Epithelial cell of esophagus (primary cell): ENCODE results near the gene UTP4.

Experiments
- DNase-seq: peaks from one replicate; pipeline ENCODE4 v3.0.0; 2010; ENCODE audit warnings: low read depth
- H3K4me3 ChIP-seq: 2 replicates; pipeline ENCODE4 v1.5.1; 2011; ENCODE audit warnings: mild to moderate bottlenecking, low read length, control low read depth
- TF ChIP-seq, protein P1 (sequence below): IDR thresholded peaks from 2 replicates; pipeline ENCODE4 v1.5.1; 2011; ENCODE audit warnings: low read depth, mild to moderate bottlenecking, low read length, control low read depth, inconsistent platforms; ENCODE audit not compliant: insufficient read depth; ENCODE audit errors: missing control alignments

UTP4 gene

DNA sequence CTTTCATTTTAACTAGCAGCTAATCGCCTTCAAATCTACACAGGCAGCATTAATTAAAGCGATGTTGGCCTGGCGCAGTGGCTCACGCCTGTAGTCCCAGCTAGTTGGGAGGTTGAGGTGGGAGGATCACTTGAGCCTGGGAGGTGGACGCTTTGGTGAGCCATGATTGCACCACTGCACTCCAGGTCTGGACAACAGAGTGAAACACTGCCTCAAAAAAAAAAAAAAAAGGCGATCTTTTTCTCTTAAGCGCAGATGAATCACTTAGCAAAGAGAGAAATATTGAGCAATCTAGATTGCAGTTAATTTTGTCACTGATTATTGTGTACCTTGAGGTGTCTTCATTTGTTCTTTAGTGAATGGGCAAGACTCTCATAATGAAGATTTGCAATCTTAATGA, 66.9 kb downstream of the UTP4 start:
- peak; percentile 90 for DNase-seq
- no peak overlapping the region for H3K4me3 ChIP-seq
- TF ChIP-seq, protein P1, sequence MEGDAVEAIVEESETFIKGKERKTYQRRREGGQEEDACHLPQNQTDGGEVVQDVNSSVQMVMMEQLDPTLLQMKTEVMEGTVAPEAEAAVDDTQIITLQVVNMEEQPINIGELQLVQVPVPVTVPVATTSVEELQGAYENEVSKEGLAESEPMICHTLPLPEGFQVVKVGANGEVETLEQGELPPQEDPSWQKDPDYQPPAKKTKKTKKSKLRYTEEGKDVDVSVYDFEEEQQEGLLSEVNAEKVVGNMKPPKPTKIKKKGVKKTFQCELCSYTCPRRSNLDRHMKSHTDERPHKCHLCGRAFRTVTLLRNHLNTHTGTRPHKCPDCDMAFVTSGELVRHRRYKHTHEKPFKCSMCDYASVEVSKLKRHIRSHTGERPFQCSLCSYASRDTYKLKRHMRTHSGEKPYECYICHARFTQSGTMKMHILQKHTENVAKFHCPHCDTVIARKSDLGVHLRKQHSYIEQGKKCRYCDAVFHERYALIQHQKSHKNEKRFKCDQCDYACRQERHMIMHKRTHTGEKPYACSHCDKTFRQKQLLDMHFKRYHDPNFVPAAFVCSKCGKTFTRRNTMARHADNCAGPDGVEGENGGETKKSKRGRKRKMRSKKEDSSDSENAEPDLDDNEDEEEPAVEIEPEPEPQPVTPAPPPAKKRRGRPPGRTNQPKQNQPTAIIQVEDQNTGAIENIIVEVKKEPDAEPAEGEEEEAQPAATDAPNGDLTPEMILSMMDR: no peak

DNA sequence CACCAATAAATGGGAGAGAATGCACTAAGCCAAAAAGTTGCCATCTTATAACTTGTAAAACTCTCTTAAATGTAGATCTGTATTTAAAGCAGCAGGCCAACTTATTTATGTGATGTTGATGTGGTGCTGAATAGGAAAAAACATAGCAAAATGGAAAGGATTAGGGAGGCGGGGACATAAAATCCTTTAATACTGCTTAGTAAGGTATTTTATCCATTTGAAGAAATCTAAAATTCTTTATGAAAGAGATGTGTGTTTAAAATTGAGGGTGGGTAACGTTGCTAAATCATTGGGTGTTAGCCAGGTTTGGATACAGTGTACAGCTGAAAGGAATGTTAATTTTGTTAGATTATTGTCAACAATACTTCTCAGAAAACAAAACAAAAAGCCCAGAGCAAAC, 68.8 kb downstream of the UTP4 start:
- DNase-seq: no peak
- no peak overlapping the region for H3K4me3 ChIP-seq
- TF ChIP-seq, protein P1: no peak

DNA sequence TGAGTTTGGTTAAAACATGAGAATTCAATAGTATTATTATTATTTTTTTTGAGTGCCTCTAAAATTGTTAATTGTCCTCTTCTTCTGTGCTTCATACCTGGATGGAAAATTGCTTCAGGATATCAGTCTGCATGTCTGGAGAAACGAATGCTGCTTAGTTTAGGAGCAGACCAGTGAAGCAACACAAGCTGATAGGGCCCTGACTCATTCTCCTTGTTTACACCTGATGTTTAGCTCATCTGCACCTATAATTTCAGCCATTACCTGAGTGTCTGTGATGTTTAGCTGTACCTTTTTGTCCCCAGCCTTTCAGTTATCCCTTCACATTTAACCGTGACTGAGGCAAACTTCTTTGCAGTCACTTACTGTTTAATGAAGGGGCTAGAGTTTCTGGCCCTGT, 69.3 kb downstream of the UTP4 start:
- H3K4me3 ChIP-seq: no peak overlapping the region
- TF ChIP-seq, protein P1: no peak
- DNase-seq: peak; percentile 83

DNA sequence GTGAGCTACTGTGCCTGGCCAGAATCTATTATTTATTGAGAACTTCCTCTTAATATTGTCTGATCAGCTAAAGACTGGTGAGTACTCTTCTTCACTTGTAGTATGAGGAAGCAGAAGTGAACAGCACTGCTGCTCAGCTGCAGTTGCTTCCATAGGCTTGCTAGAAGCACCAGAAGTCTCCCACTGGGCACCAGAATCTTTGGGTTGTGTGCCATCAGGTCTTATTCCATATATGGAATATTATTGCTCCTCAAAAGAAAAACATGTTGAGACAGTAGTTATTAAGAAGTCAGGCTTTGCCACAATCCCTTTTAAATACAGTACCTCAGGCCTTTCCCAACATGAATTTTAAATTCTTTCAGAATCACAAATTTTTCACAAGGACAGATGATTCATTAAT, 71.7 kb downstream of the UTP4 start:
- no peak for DNase-seq
- no peak overlapping the region for H3K4me3 ChIP-seq
- TF ChIP-seq, protein P1: no peak

DNA sequence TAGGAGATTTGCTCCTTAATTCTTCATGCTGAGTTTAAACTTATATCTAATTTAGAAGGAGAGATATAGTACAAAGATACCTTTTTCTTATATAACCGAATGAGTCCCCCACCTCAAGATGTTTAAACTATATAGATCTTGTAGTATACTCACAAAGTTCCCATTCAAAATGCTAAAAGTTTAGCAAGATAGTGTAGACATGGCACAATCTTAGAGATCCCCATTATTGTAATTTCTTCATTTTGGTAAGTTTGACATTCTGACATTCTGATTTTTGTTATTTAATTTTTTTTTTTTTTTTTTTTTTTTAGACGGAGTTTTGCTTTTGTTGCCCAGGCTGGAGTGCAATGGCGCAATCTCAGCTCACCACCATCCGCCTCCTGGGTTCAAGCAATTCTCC, 77.3 kb downstream of the UTP4 start:
- no peak for DNase-seq
- no peak overlapping the region for H3K4me3 ChIP-seq
- TF ChIP-seq, protein P1: no peak

DNA sequence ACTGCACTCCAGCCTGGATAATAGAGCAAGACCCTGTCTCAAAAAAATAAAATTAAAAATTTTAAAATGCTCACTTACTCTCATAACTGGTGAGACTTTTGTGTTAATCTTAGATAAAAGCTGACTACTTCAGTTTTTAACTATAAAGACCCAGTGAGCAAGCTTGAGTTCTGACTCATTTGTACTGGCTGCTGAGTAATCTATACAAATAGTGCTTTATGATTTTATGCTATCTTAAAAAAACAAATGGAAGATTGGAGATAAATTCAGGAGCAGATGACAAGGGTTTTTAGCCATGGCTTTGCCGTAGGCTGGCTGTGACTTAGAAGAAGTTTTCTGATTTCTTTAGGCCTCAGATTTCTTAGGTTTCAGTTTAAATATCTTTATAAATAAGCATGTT, 85.0 kb downstream of the UTP4 start:
- DNase-seq: peak; percentile 65
- TF ChIP-seq, protein P1: no peak
- no peak overlapping the region for H3K4me3 ChIP-seq
